Fibroblast of lung (primary cell): Measurements from ENCODE around the gene RPL10A.

Source experiments
- EZH2 ChIP-seq: IDR thresholded peaks from 2 replicates; pipeline ENCODE4 v1.5.1; 2012; ENCODE audit warnings: low read length, control low read depth, mild to moderate bottlenecking; ENCODE audit errors: missing control alignments
- TF ChIP-seq, protein P1 (sequence below), 2 donors: IDR thresholded peaks in 1 of 2; conservative IDR thresholded peaks in 1 of 2; 1 replicate in 1 of 2; 2 replicates in 1 of 2; pipeline ENCODE4 v1.5.1; 2011 to 2012; ENCODE audit warnings: low read length in 2 of 2, control low read depth in 1 of 2, inconsistent platforms in 1 of 2, low read depth in 1 of 2, mild to moderate bottlenecking in 1 of 2

DNA sequence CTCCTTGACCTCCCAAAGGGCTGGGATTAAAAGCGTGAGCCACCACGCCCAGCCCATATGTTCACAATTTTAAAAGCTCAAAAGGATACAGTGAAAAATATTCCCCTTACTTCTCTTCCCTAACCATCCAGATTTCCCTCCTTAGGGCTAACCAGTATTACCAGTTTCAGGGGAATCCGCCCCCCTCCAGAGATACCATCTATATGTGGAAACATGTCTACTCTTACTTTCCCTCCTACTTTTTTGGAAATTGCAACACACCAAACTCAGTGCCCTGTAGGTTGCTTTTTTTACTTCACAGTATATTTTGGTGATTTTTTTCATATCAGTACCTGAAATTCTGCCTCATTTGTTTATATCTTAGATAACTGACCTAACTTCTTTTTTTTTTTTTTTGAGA lies 6.9 kb upstream of the RPL10A start:
- TF ChIP-seq EZH2, result no peak
- TF ChIP-seq, protein P1, sequence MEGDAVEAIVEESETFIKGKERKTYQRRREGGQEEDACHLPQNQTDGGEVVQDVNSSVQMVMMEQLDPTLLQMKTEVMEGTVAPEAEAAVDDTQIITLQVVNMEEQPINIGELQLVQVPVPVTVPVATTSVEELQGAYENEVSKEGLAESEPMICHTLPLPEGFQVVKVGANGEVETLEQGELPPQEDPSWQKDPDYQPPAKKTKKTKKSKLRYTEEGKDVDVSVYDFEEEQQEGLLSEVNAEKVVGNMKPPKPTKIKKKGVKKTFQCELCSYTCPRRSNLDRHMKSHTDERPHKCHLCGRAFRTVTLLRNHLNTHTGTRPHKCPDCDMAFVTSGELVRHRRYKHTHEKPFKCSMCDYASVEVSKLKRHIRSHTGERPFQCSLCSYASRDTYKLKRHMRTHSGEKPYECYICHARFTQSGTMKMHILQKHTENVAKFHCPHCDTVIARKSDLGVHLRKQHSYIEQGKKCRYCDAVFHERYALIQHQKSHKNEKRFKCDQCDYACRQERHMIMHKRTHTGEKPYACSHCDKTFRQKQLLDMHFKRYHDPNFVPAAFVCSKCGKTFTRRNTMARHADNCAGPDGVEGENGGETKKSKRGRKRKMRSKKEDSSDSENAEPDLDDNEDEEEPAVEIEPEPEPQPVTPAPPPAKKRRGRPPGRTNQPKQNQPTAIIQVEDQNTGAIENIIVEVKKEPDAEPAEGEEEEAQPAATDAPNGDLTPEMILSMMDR (conservative IDR thresholded peaks at IDR 0.05 in 1 of 2, IDR thresholded peaks at IDR 0.05 in 1 of 2; ENCODE audit: low read depth in 1 of 2, low read length in 2 of 2), result no peak
